ENCODE measurements around the gene TPD52L2.

TPD52L2 gene

DNA sequence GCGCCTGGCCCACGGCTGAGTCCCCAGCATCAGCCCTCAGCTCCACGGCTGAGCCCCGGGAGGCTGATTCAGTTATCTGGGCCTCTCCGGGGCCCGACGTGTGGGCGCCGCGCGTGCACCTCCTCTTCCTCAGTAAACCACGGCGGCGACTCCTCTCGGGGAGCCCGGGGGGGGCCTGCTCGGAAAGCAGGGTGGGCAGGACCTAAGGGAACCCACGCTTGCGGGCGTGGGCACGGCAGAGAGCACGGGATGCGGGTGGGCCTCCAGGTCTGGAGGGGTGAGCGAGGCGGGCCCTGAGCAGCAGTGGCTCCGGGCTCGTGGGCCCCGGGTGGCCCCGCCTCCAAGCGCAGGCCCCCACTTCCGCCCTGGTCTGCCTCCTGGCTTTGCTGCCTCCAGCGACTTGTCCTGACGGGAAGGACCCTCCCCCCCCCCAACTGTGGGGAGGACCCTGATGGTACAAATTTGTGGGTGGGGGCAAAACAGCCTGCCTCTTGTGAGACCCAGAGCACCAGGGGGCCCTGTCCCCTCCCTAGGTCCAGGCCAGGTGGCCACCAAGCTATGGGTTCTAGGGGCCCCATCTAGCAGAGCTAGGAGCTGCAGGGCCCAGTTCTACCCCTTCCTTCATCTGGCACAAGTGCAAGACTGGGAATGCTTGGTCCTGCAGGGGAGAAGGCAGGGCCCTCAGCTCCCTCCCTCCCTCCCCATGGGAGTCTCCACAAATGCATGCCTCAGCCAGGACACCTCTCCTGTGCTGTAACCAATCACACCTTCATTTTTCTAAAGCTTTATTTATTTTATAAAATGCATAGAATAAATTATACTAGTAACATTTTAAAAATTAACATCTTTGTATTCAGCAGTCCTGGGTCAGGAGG lies 74.2 kb downstream of the TPD52L2 start:
- TF ChIP-seq, protein P1, sequence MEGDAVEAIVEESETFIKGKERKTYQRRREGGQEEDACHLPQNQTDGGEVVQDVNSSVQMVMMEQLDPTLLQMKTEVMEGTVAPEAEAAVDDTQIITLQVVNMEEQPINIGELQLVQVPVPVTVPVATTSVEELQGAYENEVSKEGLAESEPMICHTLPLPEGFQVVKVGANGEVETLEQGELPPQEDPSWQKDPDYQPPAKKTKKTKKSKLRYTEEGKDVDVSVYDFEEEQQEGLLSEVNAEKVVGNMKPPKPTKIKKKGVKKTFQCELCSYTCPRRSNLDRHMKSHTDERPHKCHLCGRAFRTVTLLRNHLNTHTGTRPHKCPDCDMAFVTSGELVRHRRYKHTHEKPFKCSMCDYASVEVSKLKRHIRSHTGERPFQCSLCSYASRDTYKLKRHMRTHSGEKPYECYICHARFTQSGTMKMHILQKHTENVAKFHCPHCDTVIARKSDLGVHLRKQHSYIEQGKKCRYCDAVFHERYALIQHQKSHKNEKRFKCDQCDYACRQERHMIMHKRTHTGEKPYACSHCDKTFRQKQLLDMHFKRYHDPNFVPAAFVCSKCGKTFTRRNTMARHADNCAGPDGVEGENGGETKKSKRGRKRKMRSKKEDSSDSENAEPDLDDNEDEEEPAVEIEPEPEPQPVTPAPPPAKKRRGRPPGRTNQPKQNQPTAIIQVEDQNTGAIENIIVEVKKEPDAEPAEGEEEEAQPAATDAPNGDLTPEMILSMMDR (IDR thresholded peaks at IDR 0.05; ENCODE audit: low read depth, low read length, missing control alignments) = no peak
- H3K4me3 ChIP-seq (ENCODE audit: low read depth, low read length) = no peak overlapping the region
- DNase-seq (ENCODE audit: low read depth) = no peak
- in situ Hi-C loops (cut with HindIII; ENCODE audit: low sequenced_read_pairs) = no loop called here

DNA sequence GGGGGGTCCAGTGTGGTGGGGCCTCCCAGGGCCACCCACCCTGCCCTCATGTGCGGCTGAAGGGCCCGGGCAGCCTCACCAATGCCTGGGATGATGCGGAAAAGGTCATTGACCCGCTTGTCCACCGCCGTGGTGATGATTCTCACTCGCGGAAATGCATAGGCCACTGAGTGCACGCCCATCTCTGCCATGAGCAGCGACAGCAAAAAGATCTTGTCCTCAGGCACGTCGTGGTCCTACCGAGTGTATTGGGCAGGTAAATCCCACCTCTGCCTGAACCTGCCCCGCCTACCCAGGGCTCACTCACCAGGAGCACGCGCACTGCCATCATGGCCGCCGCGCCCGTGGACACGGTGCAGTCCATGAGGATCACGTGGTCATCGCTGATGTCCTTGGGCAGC lies 75.0 kb downstream of the TPD52L2 start:
- no peak for DNase-seq (ENCODE audit: low read depth)
- in situ Hi-C loops (cut with HindIII; ENCODE audit: low sequenced_read_pairs) = no loop called here
- no peak overlapping the region for H3K4me3 ChIP-seq (ENCODE audit: low read depth, low read length)
- TF ChIP-seq, protein P1 (IDR thresholded peaks at IDR 0.05; ENCODE audit: low read depth, low read length, missing control alignments) = no peak

DNA sequence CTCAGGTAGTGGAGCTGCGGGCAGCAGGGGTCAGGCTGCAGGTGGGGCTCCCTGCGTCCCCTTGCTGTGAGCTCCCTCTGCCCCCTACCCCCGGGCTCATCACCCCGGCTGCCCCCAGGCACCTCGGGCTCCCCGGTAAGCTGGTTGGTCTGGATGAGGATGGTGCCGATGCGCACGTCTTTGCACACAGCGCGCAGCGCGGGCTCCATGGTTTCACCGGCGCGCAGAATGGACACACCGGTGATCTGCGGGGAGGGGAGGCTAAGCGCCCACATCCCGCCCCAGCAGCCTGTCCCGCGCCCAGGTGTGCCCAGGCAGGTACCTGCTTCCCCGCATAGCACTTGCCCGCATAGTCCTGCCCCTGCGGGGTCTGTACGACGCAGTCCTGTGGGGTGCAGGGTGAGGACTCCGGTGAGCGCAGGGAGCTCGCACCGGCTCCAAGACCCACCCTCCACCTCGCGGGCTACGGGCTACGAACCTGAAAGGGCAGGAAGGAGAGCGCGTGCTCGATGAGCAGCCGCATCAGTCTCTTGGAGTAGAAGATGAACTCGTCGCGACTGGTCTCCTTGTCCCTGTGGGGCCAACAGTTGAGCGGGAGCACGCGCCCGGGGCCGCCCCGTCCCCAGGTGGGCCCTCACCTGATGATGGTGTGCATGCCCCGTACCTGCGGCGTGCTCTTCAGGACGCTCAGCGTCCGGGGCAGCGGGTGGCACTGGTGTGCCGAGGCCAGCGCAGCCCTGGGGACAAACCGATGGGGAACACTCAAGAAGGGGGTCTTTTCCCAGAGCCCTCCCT lies 75.6 kb downstream of the TPD52L2 start:
- in situ Hi-C loops (cut with HindIII; ENCODE audit: low sequenced_read_pairs) = no loop called here
- H3K4me3 ChIP-seq (ENCODE audit: low read depth, low read length) = no peak overlapping the region
- no peak for DNase-seq (ENCODE audit: low read depth)
- TF ChIP-seq, protein P1 (IDR thresholded peaks at IDR 0.05; ENCODE audit: low read depth, low read length, missing control alignments) = no peak
